Gastroesophageal sphincter (tissue), 3 donors: ENCODE results near the gene NOD2.

Experiments used
- EP300 ChIP-seq: sonication (generic); formaldehyde crosslinking; IDR thresholded peaks from one replicate; pipeline ENCODE4 v1.6.1; 2017; ENCODE audit warnings: antibody characterized with exemption, mild to moderate bottlenecking
- POLR2A ChIP-seq, 2 donors: fragments of 450-650 bp; IDR thresholded peaks; one replicate each; pipeline ENCODE4 v1.6.1; 2017; ENCODE audit warnings: antibody characterized with exemption in 2 of 2, mild to moderate bottlenecking in 2 of 2, moderate library complexity in 1 of 2
- POLR2AphosphoS5 ChIP-seq: sonication (generic); formaldehyde crosslinking; IDR thresholded peaks from one replicate; pipeline ENCODE4 v1.6.1; 2017; ENCODE audit warnings: antibody characterized with exemption
- TF ChIP-seq, protein P1 (sequence below), 4 experiments: fragments of 200-600 bp in 2 of 4; fragments of 450-650 bp in 2 of 4; sonication (generic) in 1 of 4; IDR thresholded peaks; one replicate each; pipeline ENCODE4 v1.5.1; 2017 to 2019; ENCODE audit warnings: antibody characterized with exemption in 4 of 4, mild to moderate bottlenecking in 2 of 4, moderate library complexity in 2 of 4

GRCh38 chr16:50765861-50766260, 72.5 kb downstream of the NOD2 start:
- TF ChIP-seq, protein P1, sequence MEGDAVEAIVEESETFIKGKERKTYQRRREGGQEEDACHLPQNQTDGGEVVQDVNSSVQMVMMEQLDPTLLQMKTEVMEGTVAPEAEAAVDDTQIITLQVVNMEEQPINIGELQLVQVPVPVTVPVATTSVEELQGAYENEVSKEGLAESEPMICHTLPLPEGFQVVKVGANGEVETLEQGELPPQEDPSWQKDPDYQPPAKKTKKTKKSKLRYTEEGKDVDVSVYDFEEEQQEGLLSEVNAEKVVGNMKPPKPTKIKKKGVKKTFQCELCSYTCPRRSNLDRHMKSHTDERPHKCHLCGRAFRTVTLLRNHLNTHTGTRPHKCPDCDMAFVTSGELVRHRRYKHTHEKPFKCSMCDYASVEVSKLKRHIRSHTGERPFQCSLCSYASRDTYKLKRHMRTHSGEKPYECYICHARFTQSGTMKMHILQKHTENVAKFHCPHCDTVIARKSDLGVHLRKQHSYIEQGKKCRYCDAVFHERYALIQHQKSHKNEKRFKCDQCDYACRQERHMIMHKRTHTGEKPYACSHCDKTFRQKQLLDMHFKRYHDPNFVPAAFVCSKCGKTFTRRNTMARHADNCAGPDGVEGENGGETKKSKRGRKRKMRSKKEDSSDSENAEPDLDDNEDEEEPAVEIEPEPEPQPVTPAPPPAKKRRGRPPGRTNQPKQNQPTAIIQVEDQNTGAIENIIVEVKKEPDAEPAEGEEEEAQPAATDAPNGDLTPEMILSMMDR (IDR thresholded peaks at IDR 0.05) = no peak
- TF ChIP-seq EP300 = no peak
- TF ChIP-seq POLR2AphosphoS5 = no peak
- TF ChIP-seq POLR2A (IDR thresholded peaks at IDR 0.05) = no peak
